ENCODE results near the gene FEV. TPM values are rescaled to one million over a fixed set of nuclear protein-coding genes. Genes with fewer than 3 reads are reported as not detected.

The FEV gene
- polyA plus RNA-seq, 1 donor, result 11.9 TPM

GRCh38 chr2:219018286-219018685 is 33.3 kb upstream of the FEV start:
- H3K4me3 ChIP-seq (ENCODE audit: low read length), result no peak overlapping the region
- peaks cover 15% of the 10 kb centered on the region for H3K27me3 ChIP-seq (ENCODE audit: control insufficient read depth, insufficient read depth, low read length)
- no peaks in the 10 kb centered on the region for H3K9me3 ChIP-seq (ENCODE audit: control insufficient read depth, low read depth, low read length)
- H3K36me3 ChIP-seq (ENCODE audit: control insufficient read depth, insufficient read depth, low read length), result no peaks in the 10 kb centered on the region
- no CpG with 5 or more reads among the region's 7 CpGs for WGBS (ENCODE audit: insufficient coverage, low lambda C conversion rate)
- no peak overlapping the region for H3K27ac ChIP-seq (ENCODE audit: low read length)
- H3K4me1 ChIP-seq (ENCODE audit: control insufficient read depth, insufficient read depth, low read length), result no peaks in the 10 kb centered on the region
- no peak for DNase-seq

DNA sequence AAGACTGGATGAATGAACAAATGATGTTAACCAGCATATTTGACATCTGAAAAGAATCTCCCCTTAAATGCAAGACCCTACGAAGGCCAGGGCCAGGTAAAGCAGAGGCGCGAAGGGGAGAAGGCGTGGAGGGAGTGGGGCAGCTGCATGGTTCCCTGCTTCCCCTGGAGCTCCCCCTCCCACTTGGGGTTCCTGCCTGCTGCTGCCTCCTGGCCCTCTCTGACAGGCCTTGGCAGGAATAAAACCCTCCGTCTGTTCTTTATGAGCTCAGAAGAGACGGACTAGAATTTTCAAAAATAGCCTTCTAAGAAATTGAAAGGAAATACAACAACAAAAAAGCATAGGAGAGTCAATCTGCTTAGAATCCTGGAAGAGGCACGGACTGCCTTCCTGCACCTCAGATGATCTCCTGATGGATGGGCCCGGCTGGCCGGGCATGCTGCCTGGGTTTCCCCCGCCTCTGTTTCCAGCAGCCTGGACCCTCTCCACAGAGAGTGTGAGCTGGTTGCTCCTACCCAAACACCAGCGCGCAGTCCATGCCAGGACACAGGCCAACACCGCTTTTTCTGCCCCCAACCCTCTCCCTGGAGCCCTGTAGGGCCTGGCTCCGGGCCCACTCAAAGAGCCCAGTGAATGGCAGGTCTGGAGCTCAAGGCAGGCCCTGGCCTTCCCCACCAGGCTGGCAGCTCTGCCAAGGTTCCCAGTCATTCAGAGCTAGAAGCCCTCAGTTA is 32.4 kb upstream of the FEV start:
- H3K27me3 ChIP-seq (ENCODE audit: control insufficient read depth, insufficient read depth, low read length), result peaks cover 19% of the 10 kb centered on the region
- H3K36me3 ChIP-seq (ENCODE audit: control insufficient read depth, insufficient read depth, low read length), result no peaks in the 10 kb centered on the region
- no peak overlapping the region for H3K4me3 ChIP-seq (ENCODE audit: low read length)
- no peaks in the 10 kb centered on the region for H3K4me1 ChIP-seq (ENCODE audit: control insufficient read depth, insufficient read depth, low read length)
- H3K9me3 ChIP-seq (ENCODE audit: control insufficient read depth, low read depth, low read length), result no peaks in the 10 kb centered on the region
- no CpG with 5 or more reads among the region's 14 CpGs for whole genome bisulfite sequencing (ENCODE audit: insufficient coverage, low lambda C conversion rate)
- H3K27ac ChIP-seq (ENCODE audit: low read length), result no peak overlapping the region
- DNase-seq, result no peak

DNA sequence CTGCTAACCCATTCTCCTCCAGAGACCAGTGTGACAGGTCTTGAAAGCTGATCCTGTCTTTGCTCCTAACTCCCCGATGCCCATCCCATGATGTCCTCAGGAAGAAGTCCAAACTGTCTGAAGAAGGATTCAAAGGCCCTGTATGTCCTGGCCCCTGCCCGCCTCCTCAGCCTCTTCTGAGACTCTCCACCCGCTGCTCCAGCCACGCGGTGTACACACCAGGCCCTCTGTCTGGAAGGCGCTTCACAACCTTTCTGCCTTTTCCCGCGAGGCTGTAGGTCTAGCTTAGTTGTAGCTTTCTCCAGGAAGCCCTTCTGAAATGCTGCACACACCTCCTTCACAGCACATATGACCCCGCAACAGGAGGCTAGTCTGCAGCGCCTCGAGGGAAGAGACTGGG is 31.7 kb upstream of the FEV start:
- H3K36me3 ChIP-seq (ENCODE audit: control insufficient read depth, insufficient read depth, low read length), result no peaks in the 10 kb centered on the region
- H3K9me3 ChIP-seq (ENCODE audit: control insufficient read depth, low read depth, low read length), result no peaks in the 10 kb centered on the region
- H3K27me3 ChIP-seq (ENCODE audit: control insufficient read depth, insufficient read depth, low read length), result peaks cover 19% of the 10 kb centered on the region
- H3K27ac ChIP-seq (ENCODE audit: low read length), result no peak overlapping the region
- H3K4me1 ChIP-seq (ENCODE audit: control insufficient read depth, insufficient read depth, low read length), result no peaks in the 10 kb centered on the region
- DNase-seq, result no peak
- no peak overlapping the region for H3K4me3 ChIP-seq (ENCODE audit: low read length)
- no CpG with 5 or more reads among the region's 11 CpGs for WGBS (ENCODE audit: insufficient coverage, low lambda C conversion rate)

DNA sequence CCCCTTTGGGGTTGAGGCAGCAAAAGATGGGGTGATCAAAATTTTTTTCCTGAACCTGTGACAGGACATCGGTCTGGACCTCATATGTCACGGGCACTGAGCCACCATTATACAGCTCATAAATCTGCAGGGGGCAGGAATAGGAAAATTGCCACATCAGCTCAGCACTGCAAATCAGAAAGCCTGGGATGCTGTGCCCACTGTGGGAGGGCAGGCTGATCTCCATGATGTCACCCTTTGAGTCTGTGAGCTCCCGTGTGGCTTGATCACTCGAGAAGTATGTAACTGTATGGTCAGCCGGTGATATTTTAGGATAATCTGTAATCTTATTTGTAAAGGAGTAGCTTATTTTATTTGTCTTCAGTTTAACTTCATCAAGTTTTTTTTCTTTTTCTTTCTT is 25.9 kb upstream of the FEV start:
- WGBS (ENCODE audit: insufficient coverage, low lambda C conversion rate), result no CpG with 5 or more reads among the region's 5 CpGs
- no peak for DNase-seq
- Histone ChIP-seq H3K27ac (ENCODE audit: low read length) (no peak overlapping the region), H3K9me3 (ENCODE audit: control insufficient read depth, low read depth, low read length) (no peaks in the 10 kb centered on the region), H3K36me3 (ENCODE audit: control insufficient read depth, insufficient read depth, low read length) (no peaks in the 10 kb centered on the region), H3K4me1 (ENCODE audit: control insufficient read depth, insufficient read depth, low read length) (peaks cover 8% of the 10 kb centered on the region), H3K27me3 (ENCODE audit: control insufficient read depth, insufficient read depth, low read length) (peaks cover 14% of the 10 kb centered on the region), H3K4me3 (ENCODE audit: low read length) (no peak overlapping the region)

GRCh38 chr2:219010162-219010756 is 25.3 kb upstream of the FEV start:
- peaks cover 21% of the 10 kb centered on the region for H3K27me3 ChIP-seq (ENCODE audit: control insufficient read depth, insufficient read depth, low read length)
- peak; percentile 35 to 36 for DNase-seq

GRCh38 chr2:219009294-219009693 is 24.3 kb upstream of the FEV start:
- Histone ChIP-seq H3K27ac (ENCODE audit: low read length) (no peak overlapping the region), H3K4me3 (ENCODE audit: low read length) (no peak overlapping the region), H3K27me3 (ENCODE audit: control insufficient read depth, insufficient read depth, low read length) (peaks cover 24% of the 10 kb centered on the region), H3K9me3 (ENCODE audit: control insufficient read depth, low read depth, low read length) (no peaks in the 10 kb centered on the region), H3K36me3 (ENCODE audit: control insufficient read depth, insufficient read depth, low read length) (no peaks in the 10 kb centered on the region), H3K4me1 (ENCODE audit: control insufficient read depth, insufficient read depth, low read length) (peaks cover 8% of the 10 kb centered on the region)
- DNase-seq, result no peak
- WGBS (ENCODE audit: insufficient coverage, low lambda C conversion rate), result no CpG with 5 or more reads among the region's 2 CpGs

More at GRCh38 chr2:219010162-219010756, 25.3 kb upstream of the FEV start:
- no peaks in the 10 kb centered on the region for H3K36me3 ChIP-seq (ENCODE audit: control insufficient read depth, insufficient read depth, low read length)
- WGBS (ENCODE audit: insufficient coverage, low lambda C conversion rate), result no CpG with 5 or more reads among the region's 6 CpGs
- H3K9me3 ChIP-seq (ENCODE audit: control insufficient read depth, low read depth, low read length), result no peaks in the 10 kb centered on the region
- no peak overlapping the region for H3K27ac ChIP-seq (ENCODE audit: low read length)
- no peak overlapping the region for H3K4me3 ChIP-seq (ENCODE audit: low read length)
- peaks cover 8% of the 10 kb centered on the region for H3K4me1 ChIP-seq (ENCODE audit: control insufficient read depth, insufficient read depth, low read length)

DNA sequence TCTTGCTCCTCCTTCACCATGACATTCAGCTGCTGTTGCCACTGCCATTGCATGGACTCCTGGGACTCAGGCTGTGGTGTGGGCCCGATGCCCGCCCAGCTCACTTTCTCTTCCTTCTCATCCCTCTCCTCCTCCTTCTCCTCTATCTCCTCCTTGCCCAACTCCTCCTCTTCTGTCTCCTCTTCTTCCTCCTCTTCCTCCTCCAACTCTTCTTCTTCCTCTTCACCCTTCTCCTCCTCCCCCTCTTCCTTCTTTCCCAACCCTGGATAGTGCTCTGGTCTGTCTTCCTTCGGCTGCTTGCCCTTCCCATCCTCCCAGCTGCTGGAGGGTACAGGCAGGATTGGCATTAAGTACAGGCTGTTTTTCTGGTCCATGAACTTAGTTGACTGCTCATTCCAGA is 19.0 kb upstream of the FEV start:
- Histone ChIP-seq H3K27ac (ENCODE audit: low read length) (no peak overlapping the region), H3K4me1 (ENCODE audit: control insufficient read depth, insufficient read depth, low read length) (peaks cover 13% of the 10 kb centered on the region), H3K36me3 (ENCODE audit: control insufficient read depth, insufficient read depth, low read length) (no peaks in the 10 kb centered on the region), H3K9me3 (ENCODE audit: control insufficient read depth, low read depth, low read length) (no peaks in the 10 kb centered on the region), H3K27me3 (ENCODE audit: control insufficient read depth, insufficient read depth, low read length) (peaks cover 71% of the 10 kb centered on the region), H3K4me3 (ENCODE audit: low read length) (no peak overlapping the region)
- no peak for DNase-seq
- 80% methylated on average over 2 of the region's 3 CpGs for WGBS (ENCODE audit: insufficient coverage, low lambda C conversion rate)

DNA sequence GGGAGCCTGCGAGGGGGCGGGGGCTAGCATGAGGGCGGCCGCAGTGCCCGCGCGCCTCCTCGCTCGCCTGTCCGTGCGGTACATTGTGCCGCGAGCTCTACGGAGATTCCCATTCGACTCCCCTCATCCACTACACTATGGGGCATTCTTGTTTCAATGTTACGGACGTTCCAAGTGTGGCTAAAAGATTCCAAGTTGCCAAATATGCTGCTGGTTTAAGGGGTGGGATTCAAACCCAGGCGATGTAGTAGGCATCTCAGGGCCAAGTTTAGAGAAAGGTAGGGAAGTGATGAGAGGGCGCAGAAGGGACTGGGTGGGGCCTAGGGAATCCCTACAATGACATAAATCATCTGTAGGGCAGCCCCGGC is 18.3 kb upstream of the FEV start:
- Histone ChIP-seq H3K4me1 (ENCODE audit: control insufficient read depth, insufficient read depth, low read length) (peaks cover 8% of the 10 kb centered on the region), H3K27me3 (ENCODE audit: control insufficient read depth, insufficient read depth, low read length) (peaks cover 74% of the 10 kb centered on the region), H3K9me3 (ENCODE audit: control insufficient read depth, low read depth, low read length) (no peaks in the 10 kb centered on the region), H3K4me3 (ENCODE audit: low read length) (peak overlapping the region; percentile 12), H3K27ac (ENCODE audit: low read length) (no peak overlapping the region), H3K36me3 (ENCODE audit: control insufficient read depth, insufficient read depth, low read length) (no peaks in the 10 kb centered on the region)
- WGBS (ENCODE audit: insufficient coverage, low lambda C conversion rate), result no CpG with 5 or more reads among the region's 20 CpGs
- no peak for DNase-seq

GRCh38 chr2:219002395-219003266 is 17.6 kb upstream of the FEV start:
- WGBS (ENCODE audit: insufficient coverage, low lambda C conversion rate), result no CpG with 5 or more reads among the region's 72 CpGs
- peaks cover 78% of the 10 kb centered on the region for H3K27me3 ChIP-seq (ENCODE audit: control insufficient read depth, insufficient read depth, low read length)

GRCh38 chr2:219001577-219002394 is 16.8 kb upstream of the FEV start:
- Histone ChIP-seq H3K4me3 (ENCODE audit: low read length) (peak overlapping the region; percentile 41), H3K36me3 (ENCODE audit: control insufficient read depth, insufficient read depth, low read length) (no peaks in the 10 kb centered on the region), H3K4me1 (ENCODE audit: control insufficient read depth, insufficient read depth, low read length) (peaks cover 5% of the 10 kb centered on the region), H3K27me3 (ENCODE audit: control insufficient read depth, insufficient read depth, low read length) (peaks cover 82% of the 10 kb centered on the region), H3K9me3 (ENCODE audit: control insufficient read depth, low read depth, low read length) (no peaks in the 10 kb centered on the region), H3K27ac (ENCODE audit: low read length) (peak overlapping the region; percentile 72)
- peak; percentile 84 to 91 for DNase-seq
- no CpG with 5 or more reads among the region's 70 CpGs for WGBS (ENCODE audit: insufficient coverage, low lambda C conversion rate)

More at GRCh38 chr2:219002395-219003266, 17.6 kb upstream of the FEV start:
- peak overlapping the region; percentile 57 for H3K27ac ChIP-seq (ENCODE audit: low read length)
- peak; percentile 64 to 73 for DNase-seq
- no peaks in the 10 kb centered on the region for H3K36me3 ChIP-seq (ENCODE audit: control insufficient read depth, insufficient read depth, low read length)
- H3K9me3 ChIP-seq (ENCODE audit: control insufficient read depth, low read depth, low read length), result no peaks in the 10 kb centered on the region
- H3K4me1 ChIP-seq (ENCODE audit: control insufficient read depth, insufficient read depth, low read length), result peaks cover 5% of the 10 kb centered on the region
- peak overlapping the region; percentile 41 for H3K4me3 ChIP-seq (ENCODE audit: low read length)

Measured in large intestine (tissue), 3 donors.